Loucy (cell line): ENCODE results near the gene TPK1.

Experiments used
- CTCF ChIP-seq: fragments of 200-600 bp; sonication (generic); conservative IDR thresholded peaks from 2 replicates; pipeline ENCODE4 v1.5.1; 2014; ENCODE audit warnings: mild to moderate bottlenecking, antibody characterized with exemption, low read length
- EZH2phosphoT487 ChIP-seq: fragments of 200-600 bp; IDR thresholded peaks from 2 replicates; pipeline ENCODE4 v1.6.1; 2018; ENCODE audit warnings: antibody characterized with exemption, mild to moderate bottlenecking, moderate library complexity, borderline replicate concordance

GRCh38 chr7:144730224-144730623 is 105.6 kb downstream of the TPK1 start:
- TF ChIP-seq CTCF (no peak), EZH2phosphoT487 (no peak)
